DND-41 (cell line): ENCODE results near the gene PPP3CA.
A peak's percentile ranks its signal among the peaks of the same experiment; 100 is the strongest.
"Not testable (repeated sequence)": the region's sequence is repeated elsewhere in the genome, so short reads cannot be mapped to it uniquely, and the experiment has no call there.

Experiments used
- ATAC-seq: fragments of 200-7000 bp; cut with Tn5 transposase; 3 replicates; pipeline ENCODE4 v1.9.1; 2021; ENCODE audit warnings: low read depth; ENCODE audit not compliant: insufficient read depth
- DNase-seq: peaks from one replicate; pipeline ENCODE4 v3.0.0-alpha.2; 2020
- H2AFZ ChIP-seq: 2 replicates; pipeline ENCODE4 v1.6.0; 2012; ENCODE audit warnings: low read depth, low read length
- H3K27ac ChIP-seq: 2 replicates; pipeline ENCODE4 v1.5.1; 2012; ENCODE audit warnings: low read length, inconsistent platforms
- H3K27me3 ChIP-seq: fragments of 200-600 bp; sonication (generic); 2 replicates; pipeline ENCODE4 v1.6.0; 2012; ENCODE audit warnings: low read length, mild to moderate bottlenecking, inconsistent platforms; ENCODE audit not compliant: insufficient read depth, poor library complexity
- H3K36me3 ChIP-seq: 2 replicates; pipeline ENCODE4 v1.5.1; 2012; ENCODE audit warnings: low read length, inconsistent platforms; ENCODE audit not compliant: insufficient read depth
- H3K4me1 ChIP-seq: 2 replicates; pipeline ENCODE4 v1.5.1; 2012; ENCODE audit warnings: mild to moderate bottlenecking, low read length; ENCODE audit not compliant: insufficient read depth
- H3K4me2 ChIP-seq: 2 replicates; pipeline ENCODE4 v1.6.0; 2012; ENCODE audit warnings: mild to moderate bottlenecking, moderate library complexity, low read length, inconsistent platforms; ENCODE audit not compliant: insufficient read depth
- H3K4me3 ChIP-seq, 2 experiments: fragments of 200-600 bp in 1 of 2; shearing (Covaris generic) in 1 of 2; 2 replicates each; pipeline ENCODE4 v1.5.1; 2012 to 2016; ENCODE audit warnings: inconsistent platforms in 2 of 2, low read length in 2 of 2, mild to moderate bottlenecking in 2 of 2, low read depth in 1 of 2, moderate library complexity in 1 of 2
- H3K79me2 ChIP-seq: 2 replicates; pipeline ENCODE4 v1.6.0; 2012; ENCODE audit warnings: low read length, inconsistent platforms; ENCODE audit not compliant: insufficient read depth
- H3K9ac ChIP-seq: 2 replicates; pipeline ENCODE4 v1.6.0; 2012; ENCODE audit warnings: low read depth, mild to moderate bottlenecking, inconsistent platforms, low read length, moderate library complexity
- H3K9me3 ChIP-seq: 2 replicates; pipeline ENCODE4 v1.5.1; 2012; ENCODE audit warnings: low read length, moderate library complexity, mild to moderate bottlenecking, inconsistent platforms; ENCODE audit not compliant: insufficient read depth, severe bottlenecking
- H4K20me1 ChIP-seq: 2 replicates; pipeline ENCODE4 v1.6.0; 2012; ENCODE audit warnings: low read length; ENCODE audit not compliant: insufficient read depth
- CTCF ChIP-seq: IDR thresholded peaks from 2 replicates; pipeline ENCODE4 v1.5.1; 2012; ENCODE audit warnings: borderline replicate concordance, low read length, moderate library complexity, mild to moderate bottlenecking; ENCODE audit not compliant: poor library complexity, severe bottlenecking; ENCODE audit errors: extremely low read depth
- EZH2 ChIP-seq: IDR thresholded peaks from 3 replicates; pipeline ENCODE4 v1.6.1; 2012; ENCODE audit warnings: borderline replicate concordance, low read depth, mild to moderate bottlenecking, moderate library complexity, low read length, inconsistent platforms; ENCODE audit not compliant: severe bottlenecking

Gene PPP3CA

GRCh38 chr4:101098666-101099400, 248.5 kb downstream of the PPP3CA start:
- no peak for TF ChIP-seq EZH2
- no peak for TF ChIP-seq CTCF
- ATAC-seq (no peak), DNase-seq (no peak)
- H3K4me2 ChIP-seq, result no peak overlapping the region
- peaks cover 10% of the 10 kb centered on the region; the same call in 1 of the 2 replicates for H3K36me3 ChIP-seq
- no peak overlapping the region for H3K27ac ChIP-seq
- H4K20me1 ChIP-seq, result no peaks in the 10 kb centered on the region
- no peak overlapping the region for H3K9ac ChIP-seq
- H3K27me3 ChIP-seq, result no peaks in the 10 kb centered on the region
- H3K4me3 ChIP-seq, result no peak overlapping the region
- H3K4me1 ChIP-seq, result peaks cover 18% of the 10 kb centered on the region
- H2AFZ ChIP-seq, result no peak overlapping the region
- H3K79me2 ChIP-seq, result 0 out of 2 replicates have a peak, but pooled peaks cover 3% of the 10 kb centered on the region
- no peaks in the 10 kb centered on the region for H3K9me3 ChIP-seq

GRCh38 chr4:101092609-101093008, 254.7 kb downstream of the PPP3CA start:
- H3K4me3 ChIP-seq, H3K9me3 ChIP-seq, H2AFZ ChIP-seq, H3K36me3 ChIP-seq, DNase-seq, H3K9ac ChIP-seq, H3K4me1 ChIP-seq, H3K27ac ChIP-seq, H3K79me2 ChIP-seq, H4K20me1 ChIP-seq, ATAC-seq, H3K27me3 ChIP-seq, H3K4me2 ChIP-seq: not testable (repeated sequence)

- Histone ChIP-seq H3K27me3 (no peaks in the 10 kb centered on the region), H3K36me3 (peaks cover 3% of the 10 kb centered on the region; the same call in 1 of the 2 replicates), H2AFZ (no peak overlapping the region), H3K4me1 (no peaks in the 10 kb centered on the region), H3K9me3 (no peaks in the 10 kb centered on the region), H3K79me2 (no peaks in the 10 kb centered on the region), H3K27ac (no peak overlapping the region), H3K9ac (no peak overlapping the region), H3K4me3 (no peak overlapping the region), H3K4me2 (no peak overlapping the region), H4K20me1 (no peaks in the 10 kb centered on the region)
- TF ChIP-seq EZH2 (no peak), CTCF (no peak)
- ATAC-seq (no peak), DNase-seq (no peak)
Measured at GRCh38 chr4:101089168-101089567, 258.2 kb downstream of the PPP3CA start.

- DNase-seq, result no peak
- H2AFZ ChIP-seq, result no peak overlapping the region
- H3K9me3 ChIP-seq, result no peaks in the 10 kb centered on the region
- no peak overlapping the region for H3K9ac ChIP-seq
- no peak overlapping the region for H3K4me3 ChIP-seq
- H3K27ac ChIP-seq, result no peak overlapping the region
- no peaks in the 10 kb centered on the region for H4K20me1 ChIP-seq
- no peaks in the 10 kb centered on the region for H3K27me3 ChIP-seq
- TF ChIP-seq EZH2 (no peak), CTCF (no peak)
- no peak overlapping the region for H3K4me2 ChIP-seq
- 0 out of 3 replicates have a peak, but pooled peaks have one; percentile 39 for ATAC-seq
- peaks cover 11% of the 10 kb centered on the region; the same call in 1 of the 2 replicates for H3K36me3 ChIP-seq
- H3K4me1 ChIP-seq, result no peaks in the 10 kb centered on the region
- no peaks in the 10 kb centered on the region for H3K79me2 ChIP-seq
Measured at GRCh38 chr4:101086801-101087586, 260.3 kb downstream of the PPP3CA start.
